Activated CD4-positive, CD25-positive, alpha-beta regulatory T cell treated with anti-CD3 and anti-CD28 coated beads, Interleukin-2, amount 50 U/mL, for 24 hours (primary cell): ENCODE data around the gene SPEG.
A peak's percentile ranks its signal among the peaks of the same experiment; 100 is the strongest.

Experiments
- ATAC-seq, 2 donors: fragments of 150-1000 bp; cut with Tn5 transposase; one replicate each; pipeline ENCODE4 v1.10.0; 2021; ENCODE audit warnings: mild to moderate bottlenecking in 1 of 2, moderate library complexity in 1 of 2

SPEG gene

DNA sequence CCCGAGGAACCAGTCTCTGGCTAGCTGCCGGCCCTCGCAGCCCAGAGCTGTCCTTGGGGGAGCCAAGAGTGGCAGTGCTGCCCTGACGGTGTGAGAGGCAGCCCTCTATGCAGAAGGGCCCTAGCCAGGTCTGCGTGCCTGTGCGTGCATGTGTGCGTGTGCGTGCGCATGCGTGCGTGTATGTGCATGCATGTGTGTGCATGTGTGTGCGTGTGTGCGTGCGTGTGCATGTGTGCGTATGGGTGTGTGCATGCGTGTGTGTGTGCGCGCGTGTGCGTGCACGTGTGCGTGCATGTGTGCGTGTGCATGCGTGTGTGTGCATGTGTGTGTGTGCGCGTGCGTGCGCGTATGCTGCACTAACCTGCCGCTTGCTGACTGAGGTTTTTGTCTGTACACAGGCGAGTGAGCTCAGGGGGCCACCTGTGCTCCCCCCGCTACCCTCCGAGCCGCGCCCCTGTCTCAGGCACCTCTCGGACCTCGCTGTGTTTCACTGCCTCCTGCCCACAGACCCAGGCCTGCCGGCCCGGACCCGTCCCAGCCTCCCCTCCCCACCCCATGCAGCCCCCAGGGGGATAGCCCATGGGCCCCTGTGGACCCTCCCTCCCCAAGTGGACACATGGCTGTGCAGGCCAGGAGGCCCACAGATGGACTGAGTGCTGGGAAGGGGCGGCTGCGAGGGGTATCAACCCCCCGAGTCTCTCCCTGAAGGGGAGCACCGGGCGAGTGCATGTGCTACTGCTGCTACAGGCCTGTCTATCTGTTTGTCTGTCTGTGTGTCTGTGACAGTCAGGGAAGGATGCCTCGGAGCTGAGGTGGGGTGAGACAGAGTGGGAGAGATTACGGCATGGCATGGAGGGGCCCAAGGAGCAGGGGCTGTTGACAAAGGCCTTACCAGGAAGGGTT, 31.3 kb downstream of the SPEG start:
- ATAC-seq, result no peak

GRCh38 chr2:219466816-219467735, 32.4 kb downstream of the SPEG start:
- ATAC-seq, result no peak

DNA sequence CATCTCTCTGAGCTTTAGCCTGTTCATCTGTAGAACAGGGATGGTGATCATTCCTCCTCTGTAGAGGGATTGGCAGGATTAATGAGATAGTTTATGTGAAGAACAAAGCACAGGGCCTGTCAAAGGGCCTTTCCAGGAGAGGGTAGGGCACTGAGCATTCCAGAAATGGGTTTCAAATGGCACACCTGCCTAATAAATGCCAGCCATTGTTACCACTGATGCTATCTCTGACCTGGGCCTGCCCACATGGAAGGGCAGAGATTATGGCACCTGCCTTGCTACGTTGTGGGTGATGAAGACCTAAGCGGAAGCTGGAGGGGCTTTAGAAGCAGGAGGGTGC, 33.1 kb downstream of the SPEG start:
- ATAC-seq, result no peak

DNA sequence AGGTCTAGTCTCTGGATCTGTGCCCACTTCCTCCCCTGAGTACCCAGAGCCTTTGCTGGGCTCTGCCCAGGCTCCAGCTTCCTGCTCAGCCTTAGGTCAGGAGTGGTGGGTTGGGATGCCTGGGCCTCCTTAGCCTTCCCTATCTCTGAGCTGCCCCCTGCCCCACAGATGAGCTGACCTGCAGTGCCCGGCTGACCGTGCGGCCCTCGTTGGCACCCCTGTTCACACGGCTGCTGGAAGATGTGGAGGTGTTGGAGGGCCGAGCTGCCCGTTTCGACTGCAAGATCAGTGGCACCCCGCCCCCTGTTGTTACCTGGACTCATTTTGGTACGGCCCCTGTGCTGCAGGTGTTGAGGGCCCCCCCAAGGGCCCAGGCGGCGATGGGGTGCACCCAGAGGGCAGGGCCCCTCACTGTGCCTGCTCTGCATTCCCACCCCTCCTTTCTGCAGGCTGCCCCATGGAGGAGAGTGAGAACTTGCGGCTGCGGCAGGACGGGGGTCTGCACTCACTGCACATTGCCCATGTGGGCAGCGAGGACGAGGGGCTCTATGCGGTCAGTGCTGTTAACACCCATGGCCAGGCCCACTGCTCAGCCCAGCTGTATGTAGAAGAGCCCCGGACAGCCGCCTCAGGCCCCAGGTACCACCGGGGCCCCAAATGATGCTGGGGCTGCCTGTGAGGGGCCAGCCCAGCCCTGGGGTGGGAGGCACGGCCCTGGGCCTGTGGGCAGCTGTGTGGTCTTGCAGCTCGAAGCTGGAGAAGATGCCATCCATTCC, 34.0 kb downstream of the SPEG start:
- ATAC-seq, result no peak

GRCh38 chr2:219469186-219469724, 34.6 kb downstream of the SPEG start:
- no peak for ATAC-seq

DNA sequence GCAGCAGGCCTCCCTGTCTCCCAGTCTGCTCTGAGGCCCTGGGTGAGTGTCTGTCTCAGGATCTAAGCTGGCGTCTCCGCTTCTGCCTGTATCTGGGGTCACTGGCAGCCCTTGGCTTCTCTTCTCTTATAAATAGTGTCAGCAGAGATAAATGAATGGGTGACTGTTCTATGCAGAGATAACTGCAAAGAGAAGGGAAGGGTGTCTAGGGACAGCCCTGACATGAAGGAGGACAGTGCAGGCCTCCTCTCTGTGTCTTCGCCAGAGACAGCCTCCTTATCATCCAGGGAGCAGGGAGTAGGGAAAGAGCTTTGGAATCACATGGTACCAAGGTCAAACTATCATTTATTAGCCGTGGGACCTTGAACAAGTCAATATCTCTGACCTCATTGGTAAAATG, 35.8 kb downstream of the SPEG start:
- ATAC-seq, result no peak

DNA sequence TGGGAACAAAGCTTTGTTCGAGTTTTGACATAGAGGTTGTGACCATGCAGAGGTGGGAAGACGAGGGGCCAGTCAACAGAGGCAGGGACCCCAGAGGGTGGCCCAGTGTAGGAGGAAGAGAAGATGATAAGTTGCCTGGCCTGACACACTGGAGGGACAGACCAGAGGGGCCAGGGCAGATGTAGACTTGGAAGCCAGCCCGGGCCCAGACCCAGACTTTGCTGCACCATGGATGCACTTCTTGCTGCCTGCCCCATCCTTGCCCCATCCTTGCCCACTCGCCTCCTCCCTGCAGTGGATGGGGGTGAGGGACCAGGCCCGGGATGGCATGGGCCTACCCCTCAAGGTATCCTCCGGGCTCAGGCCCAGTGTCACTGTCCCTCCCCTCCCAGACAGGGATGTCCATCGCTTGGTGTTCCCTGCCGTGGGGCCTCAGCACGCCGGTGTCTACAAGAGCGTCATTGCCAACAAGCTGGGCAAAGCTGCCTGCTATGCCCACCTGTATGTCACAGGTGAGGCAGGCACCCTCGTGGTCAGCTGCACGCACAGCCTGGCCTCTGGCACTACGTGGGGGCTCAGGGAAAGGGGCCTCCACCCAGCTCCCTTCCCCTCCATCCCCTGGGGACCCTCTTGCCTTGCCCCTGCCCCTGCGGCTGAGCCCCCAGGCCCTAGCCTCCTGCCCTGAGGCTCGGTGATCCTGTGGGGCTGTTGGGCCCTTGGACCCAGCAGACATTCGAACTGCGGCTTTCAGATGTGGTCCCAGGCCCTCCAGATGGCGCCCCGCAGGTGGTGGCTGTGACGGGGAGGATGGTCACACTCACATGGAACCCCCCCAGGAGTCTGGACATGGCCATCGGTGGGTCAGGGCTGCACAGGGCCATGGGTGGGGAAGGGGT, 37.1 kb downstream of the SPEG start:
- ATAC-seq, result no peak

- no peak for ATAC-seq
These were observed 38.1 kb downstream of the SPEG start for GRCh38 chr2:219472629-219473187.

DNA sequence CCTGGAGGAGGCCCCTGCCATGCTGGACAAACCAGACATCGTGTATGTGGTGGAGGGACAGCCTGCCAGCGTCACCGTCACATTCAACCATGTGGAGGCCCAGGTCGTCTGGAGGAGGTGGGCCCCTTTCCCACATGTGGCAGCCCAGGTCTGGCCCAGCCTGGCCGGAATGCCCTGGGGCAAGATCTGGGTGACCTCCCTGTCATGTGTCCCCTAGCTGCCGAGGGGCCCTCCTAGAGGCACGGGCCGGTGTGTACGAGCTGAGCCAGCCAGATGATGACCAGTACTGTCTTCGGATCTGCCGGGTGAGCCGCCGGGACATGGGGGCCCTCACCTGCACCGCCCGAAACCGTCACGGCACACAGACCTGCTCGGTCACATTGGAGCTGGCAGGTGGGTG, 38.9 kb downstream of the SPEG start:
- no peak for ATAC-seq

GRCh38 chr2:219474285-219475060, 39.8 kb downstream of the SPEG start:
- no peak for ATAC-seq

GRCh38 chr2:219475278-219475677, 40.6 kb downstream of the SPEG start:
- ATAC-seq, result no peak

GRCh38 chr2:219475697-219476651, 41.3 kb downstream of the SPEG start:
- ATAC-seq, result peak; percentile 38 to 51

GRCh38 chr2:219476652-219477151, 42.1 kb downstream of the SPEG start:
- peak in 1 of 2 donors; percentile 21 for ATAC-seq

GRCh38 chr2:219477179-219477578, 42.5 kb downstream of the SPEG start:
- no peak for ATAC-seq

DNA sequence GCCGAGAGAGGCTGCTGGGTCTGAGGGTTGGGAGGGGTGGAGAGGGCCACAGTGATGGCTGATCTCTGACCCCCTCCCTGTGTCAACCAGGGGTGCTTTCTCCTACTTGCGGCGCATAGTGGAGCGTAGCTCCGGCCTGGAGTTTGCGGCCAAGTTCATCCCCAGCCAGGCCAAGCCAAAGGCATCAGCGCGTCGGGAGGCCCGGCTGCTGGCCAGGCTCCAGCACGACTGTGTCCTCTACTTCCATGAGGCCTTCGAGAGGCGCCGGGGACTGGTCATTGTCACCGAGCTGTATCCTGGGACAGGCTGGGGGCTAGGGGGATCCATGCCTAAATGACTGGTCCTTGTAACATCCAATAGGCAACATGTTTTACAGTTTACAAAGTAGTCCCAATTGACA, 43.2 kb downstream of the SPEG start:
- ATAC-seq, result no peak

GRCh38 chr2:219478916-219479315, 44.3 kb downstream of the SPEG start:
- ATAC-seq, result no peak

DNA sequence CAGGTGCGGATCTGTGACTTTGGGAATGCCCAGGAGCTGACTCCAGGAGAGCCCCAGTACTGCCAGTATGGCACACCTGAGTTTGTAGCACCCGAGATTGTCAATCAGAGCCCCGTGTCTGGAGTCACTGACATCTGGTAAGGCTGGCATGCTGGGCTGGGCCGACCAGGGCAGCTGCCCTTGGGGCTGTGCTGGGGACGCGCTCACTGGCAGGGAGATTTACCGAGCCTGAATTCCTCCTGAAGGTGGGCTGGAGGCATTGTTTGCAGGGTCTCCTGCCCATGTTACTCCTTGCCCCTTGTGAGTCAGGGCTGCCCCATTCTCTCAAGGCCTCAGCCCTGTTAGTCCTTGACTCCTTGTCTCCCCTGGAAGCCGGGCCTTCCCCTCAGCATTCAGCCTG, 45.4 kb downstream of the SPEG start:
- no peak for ATAC-seq

- ATAC-seq, result no peak
These were observed 48.2 kb downstream of the SPEG start for GRCh38 chr2:219482674-219483405.
